ENCODE results near the gene FLYWCH2.

Gene FLYWCH2, protein sequence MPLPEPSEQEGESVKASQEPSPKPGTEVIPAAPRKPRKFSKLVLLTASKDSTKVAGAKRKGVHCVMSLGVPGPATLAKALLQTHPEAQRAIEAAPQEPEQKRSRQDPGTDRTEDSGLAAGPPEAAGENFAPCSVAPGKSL

DNA sequence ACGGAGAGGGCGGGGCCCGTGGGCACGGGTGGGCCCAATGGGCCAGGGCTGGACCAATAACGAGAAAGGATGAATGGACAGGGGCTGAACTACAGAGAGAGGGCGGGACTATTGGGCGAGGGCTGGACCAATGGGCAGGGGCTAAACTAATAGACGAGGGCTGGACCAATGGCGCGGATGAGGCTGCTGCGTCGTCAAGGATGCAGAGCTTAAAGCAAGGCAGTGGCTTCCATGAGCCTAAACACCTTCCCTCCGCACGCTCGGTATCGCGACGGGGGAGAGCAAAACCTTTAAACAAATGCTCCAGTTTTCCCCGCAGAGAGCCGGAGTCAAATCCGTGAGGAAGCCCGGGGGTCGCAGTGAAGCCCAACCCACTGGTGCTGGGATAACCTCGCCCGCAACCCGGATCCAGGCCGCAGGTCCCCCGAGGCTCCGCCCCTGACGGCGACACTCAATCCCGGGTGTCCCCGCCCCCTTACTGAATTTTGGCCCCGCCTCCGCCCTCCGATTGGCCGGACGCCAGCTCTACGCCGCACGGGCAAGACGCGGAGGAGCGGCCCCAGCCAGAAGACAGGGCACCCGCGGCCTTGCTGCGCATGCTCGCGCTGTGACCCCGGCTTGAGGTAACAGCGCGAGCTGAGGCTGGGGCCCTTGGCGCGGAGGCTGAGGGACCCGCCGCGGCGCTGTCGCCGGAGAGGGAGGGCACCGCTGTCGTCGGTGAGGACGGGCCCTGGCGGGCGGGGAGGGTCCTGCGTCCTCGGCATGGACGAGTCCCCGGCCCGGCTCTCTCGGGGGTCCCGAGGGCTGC lies at the start of gene FLYWCH2:
FLYWCH2 (plus strand) TSS at position 566 of the 808 bp plus-strand sequence. CDS start 13,235 bp downstream, outside the sequence.
- peak; percentile 100 for DNase-seq

DNA sequence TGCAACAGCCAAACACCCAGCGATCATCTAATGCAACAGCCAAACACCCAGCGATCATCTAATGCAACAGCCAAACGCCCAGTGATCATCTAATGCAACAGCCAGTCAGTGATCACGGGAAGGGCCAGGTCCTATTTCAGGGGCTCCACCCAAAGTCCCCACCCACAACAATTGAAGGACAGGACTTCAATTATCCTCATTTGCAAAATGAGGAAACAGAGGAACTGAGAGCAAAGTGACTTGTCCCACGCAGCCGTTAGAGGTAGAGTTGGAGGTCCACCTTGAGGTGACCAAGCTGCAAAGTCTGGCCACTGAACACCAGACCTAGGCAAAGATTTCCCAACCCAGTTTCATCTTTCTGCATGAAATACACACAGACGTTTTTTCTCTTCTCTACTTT lies 49.2 kb upstream of the FLYWCH2 start:
- no peak for DNase-seq

DNA sequence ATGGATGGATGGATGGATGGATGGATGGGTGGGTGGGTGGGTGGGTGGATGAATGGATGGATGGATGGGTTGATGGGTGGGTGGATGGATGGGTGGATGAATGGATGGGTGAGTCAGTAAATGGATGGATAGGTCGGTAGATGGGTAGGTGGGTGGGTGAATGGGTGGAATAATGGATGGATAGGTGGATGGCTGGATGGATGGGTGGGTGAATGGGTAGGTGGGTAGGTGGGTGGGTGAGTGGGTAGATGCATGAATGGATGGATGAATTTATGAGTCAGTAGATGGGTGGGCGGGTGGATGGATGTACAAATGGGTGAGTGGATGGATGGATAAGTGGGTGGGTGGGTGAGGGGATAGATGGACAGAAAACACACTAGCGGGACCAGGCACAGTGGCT lies 48.0 kb upstream of the FLYWCH2 start:
- no peak for DNase-seq

DNA sequence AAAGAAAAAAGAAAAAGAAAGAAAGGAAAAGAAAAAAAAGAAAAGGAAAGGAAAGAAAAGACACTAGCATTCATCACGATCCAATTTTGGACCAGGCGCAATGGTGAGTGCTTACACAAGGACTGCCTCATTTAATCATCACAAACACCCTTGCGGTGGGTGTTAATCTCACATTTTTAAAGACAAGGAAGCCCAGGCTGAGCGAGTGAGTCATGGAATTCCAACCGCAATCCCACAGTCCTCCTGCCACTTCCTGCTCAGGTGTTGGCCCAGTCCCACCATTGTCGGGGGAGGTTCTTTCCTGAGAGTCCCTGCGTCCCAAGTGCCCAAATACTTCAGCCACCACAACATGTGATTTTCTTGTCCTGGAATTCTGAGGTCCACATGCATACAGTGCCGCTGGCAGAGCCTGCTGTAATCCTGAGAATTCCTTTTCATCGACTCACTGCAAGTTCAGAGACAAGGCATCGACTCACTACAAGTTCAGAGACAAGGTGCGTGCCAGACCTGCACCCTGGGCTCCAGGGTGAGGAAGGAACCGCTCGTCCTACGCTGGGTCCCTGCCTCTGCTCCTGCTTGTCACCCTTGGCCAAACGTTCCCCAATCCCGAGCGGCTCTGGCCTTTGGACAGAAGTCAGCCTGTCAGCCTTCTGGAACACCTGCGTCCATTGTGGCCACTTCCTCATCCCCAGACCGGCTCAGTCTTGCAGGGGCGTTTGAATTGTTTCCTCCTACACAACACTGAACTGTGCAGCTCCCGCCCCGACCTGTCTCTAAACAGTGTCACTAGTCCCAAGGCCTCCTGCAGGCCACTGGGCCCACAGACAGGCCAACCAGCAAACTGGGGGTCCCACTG lies 47.1 kb upstream of the FLYWCH2 start:
- peak; percentile 99 for DNase-seq

DNA sequence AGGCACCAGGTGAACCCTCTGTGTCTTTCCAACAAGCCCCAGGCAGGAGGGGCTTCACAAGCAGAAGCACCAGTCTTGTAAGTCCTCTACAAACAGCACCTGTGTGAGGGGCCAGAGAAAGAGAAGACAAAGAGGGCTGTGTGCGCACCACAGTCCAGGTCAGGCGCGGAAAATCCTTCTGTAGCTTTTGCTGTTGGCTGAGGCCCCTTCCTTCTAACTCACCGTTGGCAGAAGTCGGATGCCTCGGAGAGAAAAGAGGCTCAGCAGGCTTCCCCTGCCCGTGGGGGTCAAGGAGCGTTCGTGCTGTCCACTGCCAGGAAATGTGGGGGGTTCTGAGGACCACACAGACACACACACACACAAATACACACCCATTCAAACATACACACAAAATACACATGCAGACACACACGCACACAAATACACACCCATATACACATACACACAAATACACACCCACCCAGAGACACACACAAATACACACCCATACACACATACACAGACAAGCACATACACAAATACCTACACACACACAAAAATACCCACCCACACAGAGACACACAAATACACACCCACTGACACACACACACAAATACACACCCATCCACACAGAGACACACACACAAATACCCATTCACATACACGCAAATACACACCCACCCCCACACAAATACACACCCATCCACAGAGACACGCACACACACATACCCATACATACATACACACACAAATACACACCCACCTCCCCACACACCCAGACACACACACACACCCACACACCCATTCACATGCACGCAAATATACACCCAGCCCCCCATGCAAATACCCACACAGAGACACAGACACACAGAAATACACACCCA lies 46.1 kb upstream of the FLYWCH2 start:
- no peak for DNase-seq

DNA sequence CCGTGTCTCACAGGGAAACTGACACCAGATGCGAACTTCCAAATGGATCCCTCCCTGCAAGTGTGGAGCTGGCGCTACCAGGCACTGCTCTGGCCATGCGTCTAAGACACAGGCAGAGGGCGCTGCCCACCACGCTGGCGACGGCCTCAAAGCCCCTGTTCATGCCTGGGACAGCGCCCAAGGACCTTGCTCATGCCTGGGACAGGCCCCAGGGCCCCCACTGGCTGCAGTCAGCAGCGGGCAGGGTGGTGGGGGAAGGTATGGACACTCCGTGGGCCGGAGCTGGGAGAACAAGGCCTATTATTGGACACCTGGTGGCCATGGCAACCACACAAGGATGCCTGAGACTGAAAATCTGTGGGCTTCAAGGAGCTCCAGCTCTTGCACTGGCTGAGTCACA lies 44.1 kb upstream of the FLYWCH2 start:
- peak; percentile 76 for DNase-seq

DNA sequence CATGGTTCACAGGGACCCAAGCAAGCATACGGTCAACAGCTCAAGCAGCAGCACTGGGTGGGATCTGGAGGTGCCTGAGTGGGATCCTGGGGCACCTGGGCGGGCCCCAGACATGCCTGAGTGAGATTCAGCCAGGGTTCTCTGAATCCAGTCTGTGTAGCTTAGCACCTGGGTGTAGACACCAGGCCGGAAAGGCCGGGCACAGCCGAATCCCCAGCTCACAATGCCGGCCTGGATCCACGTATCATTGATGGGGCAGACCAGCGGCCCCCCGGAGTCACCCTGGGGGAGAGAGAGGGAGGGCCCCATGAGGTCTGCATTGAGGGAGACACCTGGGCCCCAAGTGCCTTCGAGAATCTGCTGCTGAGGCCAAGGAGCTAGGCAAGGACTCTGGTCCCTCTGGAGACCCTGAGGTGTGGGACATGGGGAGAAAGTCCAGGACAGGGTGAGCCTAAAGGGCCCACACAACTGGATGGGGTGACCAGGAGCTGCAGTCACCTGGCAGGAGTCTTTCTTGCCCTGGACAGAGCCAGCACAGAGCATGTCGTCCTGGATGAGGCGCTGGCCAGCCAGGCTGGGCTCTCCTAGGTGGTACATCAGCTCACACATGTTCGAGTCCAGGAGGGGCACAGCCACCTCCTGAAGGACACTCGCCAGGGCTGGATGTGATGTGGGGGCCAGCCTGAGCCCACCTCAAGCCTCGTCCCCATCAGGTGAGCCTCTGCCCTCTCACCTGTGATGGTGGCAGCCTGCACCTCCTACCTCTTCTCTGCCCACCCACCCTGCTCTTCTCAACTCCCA lies 43.2 kb upstream of the FLYWCH2 start:
- DNase-seq, result no peak

DNA sequence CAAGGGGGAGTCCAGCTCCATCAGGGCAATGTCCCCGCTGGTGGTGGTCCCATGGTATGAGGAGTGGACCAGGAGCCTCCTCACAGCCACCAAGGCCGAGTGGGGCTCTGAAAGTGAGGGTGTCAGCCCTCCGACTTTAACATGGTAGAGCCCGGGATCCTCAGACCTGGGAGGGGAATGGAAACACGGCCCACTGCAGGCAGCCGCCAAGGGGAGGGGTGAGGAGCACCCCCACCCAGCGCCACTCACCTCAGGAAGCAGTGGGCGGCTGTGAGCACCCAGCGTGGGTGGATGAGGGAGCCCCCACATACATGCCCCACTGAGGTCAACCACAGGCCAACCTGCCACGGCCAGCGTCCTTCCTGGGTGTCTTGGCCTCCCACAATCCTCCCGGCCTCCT lies 42.1 kb upstream of the FLYWCH2 start:
- no peak for DNase-seq

DNA sequence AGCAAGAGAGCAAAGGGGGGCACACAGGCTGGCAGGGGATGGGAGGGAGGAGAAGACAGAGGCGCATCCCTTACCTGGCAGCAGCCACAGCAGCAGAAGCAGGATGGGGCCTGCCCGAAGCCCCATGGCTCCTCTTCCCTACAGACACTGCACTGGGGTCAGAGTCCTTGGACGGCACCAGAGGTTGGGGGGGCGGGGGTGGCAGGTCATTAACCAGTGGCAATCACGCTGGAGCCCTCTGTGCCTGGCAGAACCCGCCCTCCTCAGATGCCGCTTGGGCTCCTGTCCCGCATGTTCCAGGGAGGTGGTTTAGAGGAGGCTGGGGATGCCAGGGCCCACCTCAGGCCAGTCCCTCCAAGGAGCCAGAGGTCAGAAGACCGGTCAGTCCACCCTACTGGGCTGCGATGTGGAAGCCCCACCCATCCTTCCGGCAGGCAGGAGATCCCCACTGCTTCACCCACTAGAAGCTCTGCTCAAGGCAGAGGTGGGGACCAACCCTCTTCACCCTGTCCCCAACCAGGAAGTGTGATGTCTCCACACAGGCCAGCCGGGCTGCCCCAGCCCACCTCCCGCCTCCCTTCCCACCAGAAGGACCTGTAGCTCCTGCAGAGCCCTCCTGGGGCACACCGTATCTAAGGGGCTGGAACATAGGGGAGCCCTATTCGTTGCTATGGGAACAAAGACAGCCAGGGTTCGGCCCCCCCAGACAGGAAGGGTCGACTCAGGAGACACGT lies 41.2 kb upstream of the FLYWCH2 start:
- no peak for DNase-seq

DNA sequence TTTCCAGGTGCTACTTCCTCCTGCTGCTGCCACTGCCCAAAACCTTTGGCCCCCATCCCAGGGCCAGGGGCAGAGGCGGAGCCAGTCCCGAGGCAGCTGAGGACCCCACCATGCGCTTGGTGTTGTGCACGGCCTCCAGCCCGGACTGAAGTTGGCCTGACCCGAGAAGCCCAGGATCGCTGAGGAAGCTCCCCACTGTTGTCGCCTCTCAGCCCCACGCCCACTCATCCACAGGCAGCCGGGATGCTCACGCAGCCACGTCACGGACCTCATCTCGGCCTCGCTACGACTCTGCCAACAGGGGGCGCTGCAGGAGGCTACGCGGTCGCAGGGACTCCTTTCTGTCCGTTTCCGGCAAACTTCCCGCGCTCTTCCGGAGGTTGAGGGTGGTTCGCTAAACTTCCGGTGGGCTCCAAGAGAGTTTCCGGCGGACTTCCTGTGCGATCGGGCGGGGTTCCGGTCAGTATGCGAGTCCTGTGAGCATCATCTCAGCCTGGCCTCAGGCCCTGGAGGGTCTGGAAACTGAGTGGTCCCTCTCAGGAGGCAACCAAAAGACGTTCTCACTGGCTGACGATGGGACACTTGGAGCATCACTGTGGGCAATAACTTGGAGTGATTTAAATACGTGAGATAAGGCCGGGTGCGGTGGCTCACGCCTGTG lies 40.5 kb upstream of the FLYWCH2 start:
- no peak for DNase-seq

DNA sequence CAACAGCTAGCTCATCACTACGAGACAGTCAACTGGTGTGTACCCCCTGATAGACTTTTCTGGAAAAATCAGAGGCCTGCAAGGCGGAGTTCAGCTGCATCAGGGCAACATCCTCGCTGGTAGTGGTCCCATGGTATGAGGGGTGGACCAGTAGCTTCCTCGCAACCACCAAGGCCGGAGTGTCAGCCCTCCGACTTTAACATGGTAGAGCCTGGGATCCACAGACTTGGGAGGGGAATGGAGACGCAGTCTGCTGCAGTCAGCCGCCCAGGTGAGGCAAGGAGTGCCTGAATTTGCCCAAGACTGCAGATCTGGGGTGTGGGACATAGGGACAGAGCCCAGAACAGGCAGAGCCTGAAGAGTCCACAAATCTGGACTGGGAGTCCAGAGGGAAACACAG lies 39.5 kb upstream of the FLYWCH2 start:
- DNase-seq, result no peak

DNA sequence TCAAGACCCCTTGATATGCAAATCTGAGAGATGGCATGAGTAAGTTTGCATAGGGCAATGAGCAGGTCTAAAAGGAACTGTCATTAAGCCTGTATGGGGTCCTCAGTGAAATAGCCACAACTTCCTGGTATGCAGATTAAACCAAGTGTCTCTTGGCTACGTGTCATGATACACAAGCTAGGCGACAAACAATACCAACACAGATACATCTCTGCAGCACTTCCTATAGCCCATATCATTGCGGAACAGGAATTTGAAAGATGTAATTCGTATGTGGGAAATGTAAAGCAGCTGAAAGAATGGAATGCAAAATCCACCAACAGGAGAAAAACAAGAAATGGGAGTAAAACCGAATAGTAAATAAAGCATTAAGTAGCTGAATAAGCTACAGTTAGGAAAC lies 37.9 kb upstream of the FLYWCH2 start:
- DNase-seq, result no peak

DNA sequence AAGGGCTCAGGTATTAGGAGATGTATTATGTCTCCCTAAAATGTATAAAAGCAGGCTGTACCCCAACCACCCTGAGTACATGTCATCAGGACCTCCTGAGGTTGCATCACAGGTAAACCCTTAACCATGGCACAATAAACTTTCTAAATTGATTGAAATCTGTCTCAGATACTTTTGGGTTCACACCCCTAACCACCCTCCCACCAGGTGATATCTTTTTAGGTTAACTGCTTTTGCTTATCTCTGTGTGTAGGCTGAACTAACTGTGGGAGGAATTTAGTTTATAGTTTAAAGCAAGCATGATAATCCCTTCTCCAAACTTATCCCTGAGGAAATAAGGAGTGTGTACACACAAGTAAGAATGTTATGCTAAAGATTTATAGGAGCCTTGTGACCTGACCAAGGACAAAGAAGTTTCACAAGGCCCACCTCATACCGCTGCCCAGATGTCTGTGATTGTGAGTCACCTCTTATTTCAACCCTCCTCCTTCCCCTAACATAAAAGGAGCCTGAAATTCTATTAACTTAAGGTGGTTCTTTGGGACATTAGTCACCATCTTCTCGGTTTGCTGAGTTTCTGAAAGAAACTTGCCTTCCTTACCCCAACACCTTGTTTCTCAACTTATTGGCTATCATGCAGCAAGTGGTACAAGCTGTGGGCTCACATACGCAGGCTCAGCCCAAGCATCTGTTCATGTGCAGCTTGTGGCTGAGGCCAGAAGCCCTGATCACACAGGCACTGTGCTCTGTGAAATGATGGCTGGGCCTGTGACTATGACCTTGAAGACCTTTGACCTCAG lies 36.3 kb upstream of the FLYWCH2 start:
- peak; percentile 77 for DNase-seq

DNA sequence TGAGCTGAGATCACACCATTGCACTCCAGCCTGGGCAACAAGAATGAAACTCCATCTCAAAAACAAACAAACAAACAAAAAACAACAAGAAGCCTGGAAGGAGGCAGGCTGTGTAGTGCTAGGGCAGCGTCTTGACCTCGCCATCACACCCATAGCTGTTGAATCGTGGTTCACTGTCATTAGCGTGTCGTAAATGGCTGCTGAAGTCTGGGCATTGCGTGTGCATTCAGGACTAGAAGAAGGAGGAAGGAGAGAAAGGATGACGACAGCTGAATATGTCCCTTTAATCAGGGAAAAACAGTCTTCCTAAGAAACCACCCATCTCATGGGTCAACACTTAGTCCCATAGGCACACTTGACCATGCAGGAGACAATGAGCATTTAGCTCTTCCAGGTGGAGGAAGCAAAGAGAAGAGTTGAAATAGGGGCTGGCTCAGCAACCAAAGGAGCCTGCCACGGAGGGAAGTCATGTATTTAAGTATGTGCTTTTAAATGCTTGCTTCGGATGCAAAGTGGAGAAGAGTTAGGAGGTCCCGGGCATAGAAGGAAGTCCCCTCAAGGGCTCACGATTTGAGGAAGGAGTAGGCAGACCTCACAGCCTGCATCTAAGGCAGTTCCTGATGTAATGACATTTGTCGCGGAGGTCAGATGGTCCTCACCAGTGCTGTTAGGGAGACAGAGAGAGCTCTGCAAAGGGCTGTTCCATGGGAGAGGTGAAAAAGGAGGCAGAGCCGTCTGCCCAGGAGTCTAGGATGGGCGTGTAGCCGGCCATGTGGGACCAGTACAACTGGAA lies 33.9 kb upstream of the FLYWCH2 start:
- DNase-seq, result no peak

DNA sequence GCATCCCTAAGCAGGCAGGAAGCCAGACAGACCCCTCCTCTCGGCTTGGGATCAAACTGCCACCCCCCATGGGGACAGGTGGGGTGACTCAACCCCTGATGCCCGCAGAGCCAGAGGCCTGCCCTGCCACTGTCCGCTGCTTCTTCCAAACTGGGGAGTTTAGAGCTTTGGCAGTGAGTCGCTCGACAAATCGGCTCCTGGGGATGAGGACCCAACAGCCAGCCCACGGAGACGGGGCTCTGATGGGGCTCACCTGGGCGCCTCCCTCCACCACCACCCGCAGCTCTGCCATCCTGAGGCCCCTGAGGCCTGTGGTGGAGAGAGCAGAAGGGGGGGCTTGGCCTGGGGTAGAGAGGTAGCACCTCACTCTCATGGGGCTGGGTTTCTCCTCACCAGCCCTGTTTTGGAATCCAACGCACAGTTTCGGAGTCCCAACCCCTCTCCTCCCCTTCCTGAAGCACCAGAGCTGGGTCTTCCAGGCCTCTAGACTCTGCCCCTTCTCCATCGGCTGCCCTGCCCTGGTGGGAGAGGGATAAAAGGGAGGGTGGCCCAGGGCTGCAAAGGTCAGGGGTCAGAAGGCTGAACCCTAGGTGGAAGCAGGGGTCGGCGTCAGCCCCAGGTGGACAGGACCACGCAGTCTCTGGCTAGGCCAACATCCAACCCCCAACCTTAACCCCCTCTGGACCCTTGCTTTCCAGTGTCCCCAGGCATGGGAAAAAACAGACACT lies 30.8 kb upstream of the FLYWCH2 start:
- no peak for DNase-seq

DNA sequence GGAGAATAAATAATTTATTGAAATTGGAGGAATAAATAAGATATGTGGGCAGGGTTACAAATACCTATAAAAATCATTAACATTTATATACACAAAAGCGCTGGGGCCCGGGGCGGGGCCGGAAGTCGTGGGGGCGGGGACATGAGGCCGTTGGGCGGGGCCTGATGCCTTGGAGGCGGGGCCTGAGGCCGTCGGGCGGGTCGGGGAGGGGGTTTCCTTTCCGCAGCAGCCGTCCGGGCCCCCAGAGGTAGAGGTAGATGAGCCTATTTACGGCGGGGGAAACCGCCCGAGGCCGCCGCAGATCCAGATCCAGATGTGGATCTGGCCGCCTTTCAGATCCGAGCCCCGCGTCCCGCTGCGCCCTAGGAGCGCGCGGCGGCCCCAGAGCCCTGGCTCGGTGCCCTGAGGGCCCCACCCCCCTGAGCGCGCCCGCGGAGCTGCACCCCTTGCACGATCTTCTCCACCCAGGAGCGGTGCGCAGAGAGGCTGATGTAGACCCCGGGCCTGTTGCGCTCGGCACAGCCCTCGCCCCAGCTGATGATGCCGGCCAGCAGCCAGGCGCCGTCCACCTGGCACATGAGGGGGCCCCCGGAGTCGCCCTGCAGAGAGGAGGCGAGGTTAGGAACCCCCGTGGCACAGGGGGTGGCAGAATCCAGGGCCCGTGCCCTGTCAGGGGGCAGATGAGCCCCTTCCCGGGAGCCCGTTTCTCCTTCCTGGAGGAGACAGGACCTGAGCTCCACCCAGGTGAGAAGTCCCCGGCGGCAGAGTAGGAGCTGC lies 30.1 kb upstream of the FLYWCH2 start:
- DNase-seq, result no peak

DNA sequence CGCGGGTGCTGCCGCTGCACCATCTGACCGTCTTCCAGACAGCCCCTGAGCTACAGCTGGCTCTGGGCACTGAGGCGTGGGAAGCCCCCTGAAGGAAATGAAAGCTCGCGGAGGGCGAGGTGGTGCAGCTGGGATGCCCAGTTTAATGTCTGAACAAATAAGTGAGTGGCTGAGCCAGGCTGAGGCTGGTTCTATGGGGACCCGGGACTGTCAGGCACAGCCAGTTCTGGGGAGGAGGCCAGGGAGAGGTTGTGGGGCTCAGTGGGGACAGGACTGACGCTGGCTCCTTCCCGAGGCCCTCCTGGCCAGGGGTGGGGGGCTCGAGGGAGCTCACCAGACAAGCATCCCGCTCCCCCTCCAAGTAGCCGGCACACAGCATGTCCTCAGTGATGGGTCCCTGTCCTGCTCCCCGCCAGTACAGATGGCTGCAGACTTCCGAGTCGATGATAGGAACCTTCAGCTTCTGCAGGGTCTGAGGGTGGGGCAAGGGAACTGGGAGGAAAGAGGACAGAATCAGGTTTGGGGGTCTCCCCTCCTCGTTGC lies 29.4 kb upstream of the FLYWCH2 start:
- no peak for DNase-seq
